Activated naive CD8-positive, alpha-beta T cell treated with anti-CD3 and anti-CD28 coated beads, Interleukin-2, amount 50 U/mL, for 16 hours (primary cell): ENCODE data around the gene ADAMTS9.

Experiments used
- DNase-seq: peaks from one replicate; pipeline ENCODE4 v3.0.0-alpha.2; 2020; ENCODE audit warnings: low read depth, low spot score

ADAMTS9 gene

GRCh38 chr3:64651741-64652241, 36.0 kb downstream of the ADAMTS9 start:
- DNase-seq: no peak

GRCh38 chr3:64651303-64651702, 36.5 kb downstream of the ADAMTS9 start:
- no peak for DNase-seq

- DNase-seq: no peak
These were observed 37.1 kb downstream of the ADAMTS9 start for GRCh38 chr3:64650715-64651114.

GRCh38 chr3:64650096-64650622, 37.6 kb downstream of the ADAMTS9 start:
- no peak for DNase-seq

GRCh38 chr3:64648927-64649906, 38.6 kb downstream of the ADAMTS9 start:
- DNase-seq: no peak

- no peak for DNase-seq
These were observed 40.0 kb downstream of the ADAMTS9 start for GRCh38 chr3:64647825-64648224.

GRCh38 chr3:64645243-64645642, 42.6 kb downstream of the ADAMTS9 start:
- no peak for DNase-seq

- DNase-seq: no peak
These were observed 43.3 kb downstream of the ADAMTS9 start for GRCh38 chr3:64644483-64644882.

GRCh38 chr3:64642327-64643151, 45.3 kb downstream of the ADAMTS9 start:
- no peak for DNase-seq

- DNase-seq: no peak
These were observed 48.8 kb downstream of the ADAMTS9 start for GRCh38 chr3:64638981-64639481.

- DNase-seq: no peak
These were observed 49.3 kb downstream of the ADAMTS9 start for GRCh38 chr3:64638511-64638910.

- no peak for DNase-seq
These were observed 53.4 kb downstream of the ADAMTS9 start for GRCh38 chr3:64634417-64634816.

- DNase-seq: no peak
These were observed 55.8 kb downstream of the ADAMTS9 start for GRCh38 chr3:64631951-64632350.

GRCh38 chr3:64627471-64628321, 60.1 kb downstream of the ADAMTS9 start:
- DNase-seq: no peak

GRCh38 chr3:64627042-64627441, 60.8 kb downstream of the ADAMTS9 start:
- no peak for DNase-seq

GRCh38 chr3:64625381-64625780, 62.4 kb downstream of the ADAMTS9 start:
- DNase-seq: no peak

- DNase-seq: no peak
These were observed 64.7 kb downstream of the ADAMTS9 start for GRCh38 chr3:64623125-64623524.

GRCh38 chr3:64621726-64622395, 65.9 kb downstream of the ADAMTS9 start:
- no peak for DNase-seq

- DNase-seq: no peak
These were observed 66.5 kb downstream of the ADAMTS9 start for GRCh38 chr3:64621275-64621674.

GRCh38 chr3:64620020-64620419, 67.8 kb downstream of the ADAMTS9 start:
- DNase-seq: no peak
